ENCODE results near the gene FGF18. TPM values are rescaled to one million over a fixed set of nuclear protein-coding genes. Genes with fewer than 3 reads are reported as not detected.

FGF18 gene
- total and polyA plus RNA-seq, 9 of the 15 experiments (the other 6 are each of a cell fraction or from before 2014, with no cell fraction given), result 0.05 to 0.18 (median 0.11) TPM; not detected in 6

DNA sequence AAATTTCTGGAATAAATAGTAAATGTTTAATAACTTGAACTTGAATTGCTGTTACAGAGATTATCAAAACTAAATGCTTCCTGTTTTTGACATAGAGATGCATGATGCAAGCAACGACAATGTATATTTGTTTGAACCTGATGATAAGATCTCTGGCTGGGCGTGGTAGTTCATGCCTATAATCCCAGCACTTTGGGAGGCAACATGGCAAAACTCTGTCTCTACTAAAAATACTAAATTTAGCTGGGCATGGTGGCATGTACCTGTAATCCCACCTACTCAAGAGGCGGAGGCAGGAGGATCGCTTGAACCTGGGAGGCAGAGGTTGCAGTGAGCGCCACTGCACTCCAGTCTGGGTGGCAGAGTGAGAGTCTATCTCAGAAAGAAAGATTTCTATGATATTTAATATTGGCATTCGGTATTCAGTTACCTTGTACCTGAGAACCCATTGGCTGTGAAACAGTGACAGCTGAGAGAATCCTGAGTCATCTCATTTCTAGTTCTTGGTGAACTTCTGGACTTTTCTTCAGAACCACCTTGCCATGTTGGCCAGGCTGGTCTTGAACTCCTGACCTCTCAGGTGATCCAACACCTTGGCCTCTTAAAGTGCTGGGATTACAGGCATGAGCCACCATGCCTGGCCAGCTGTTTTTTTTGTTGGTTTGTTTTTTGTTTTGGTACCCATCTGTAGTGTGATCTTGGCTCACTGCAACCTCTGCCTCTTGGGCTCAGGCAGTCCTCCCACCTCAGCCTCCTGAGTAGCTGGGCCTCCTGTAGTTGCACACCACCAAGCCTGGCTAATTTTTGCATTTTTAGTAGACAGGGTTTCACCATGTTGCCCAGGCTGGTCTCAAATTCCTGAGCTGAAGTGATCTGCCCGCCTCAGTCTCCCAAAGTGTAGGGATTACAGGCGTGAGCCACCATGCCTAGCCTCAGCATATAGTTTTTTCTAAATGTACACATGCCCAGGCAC lies 10.0 kb upstream of the FGF18 start (continued):
- TF ChIP-seq NR2C2 (CRISPR knock-in tag; IDR thresholded peaks at IDR 0.05) (no peak), NR2C2 (tag; IDR thresholded peaks at IDR 0.05) (peak; percentile 76), POLR2A (conservative IDR thresholded peaks at IDR 0.05) (peak; percentile 64), MAFK (IDR thresholded peaks at IDR 0.05; ENCODE audit: low read length) (no peak), ZNF696 (CRISPR knock-in tag; conservative IDR thresholded peaks at IDR 0.05) (no peak), ZNF584 (CRISPR knock-in tag; IDR thresholded peaks at IDR 0.05; ENCODE audit: low read depth) (peak; percentile 72; the same call in 1 of the 2 replicates), ATF7 (IDR thresholded peaks at IDR 0.05) (peak; percentile 75; the same call in 1 of the 2 replicates), ZNF644 (tag; IDR thresholded peaks at IDR 0.05; ENCODE audit: low read depth) (peak; percentile 36; the same call in 1 of the 2 replicates), POLR2B (IDR thresholded peaks at IDR 0.05; ENCODE audit: low read depth, partially characterized antibody) (peak; percentile 25), PHF20 (IDR thresholded peaks at IDR 0.05; ENCODE audit: partially characterized antibody) (no peak), NCOA4 (IDR thresholded peaks at IDR 0.05; ENCODE audit: partially characterized antibody) (no peak), SMARCA4 (IDR thresholded peaks at IDR 0.05) (peak; percentile 52; the same call in 1 of the 2 replicates), NFXL1 (CRISPR knock-in tag; IDR thresholded peaks at IDR 0.05) (no peak), RNF2 (IDR thresholded peaks at IDR 0.05) (no peak), IRF2 (CRISPR knock-in tag; IDR thresholded peaks at IDR 0.05) (no peak), SUPT5H (IDR thresholded peaks at IDR 0.05) (0 out of 2 replicates have a peak, but pooled peaks have one; percentile 39)
- TF ChIP-seq, protein P1, sequence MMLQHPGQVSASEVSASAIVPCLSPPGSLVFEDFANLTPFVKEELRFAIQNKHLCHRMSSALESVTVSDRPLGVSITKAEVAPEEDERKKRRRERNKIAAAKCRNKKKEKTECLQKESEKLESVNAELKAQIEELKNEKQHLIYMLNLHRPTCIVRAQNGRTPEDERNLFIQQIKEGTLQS (IDR thresholded peaks at IDR 0.05), result peak; percentile 85
- TF ChIP-seq, protein P1 (CRISPR knock-in tag; conservative IDR thresholded peaks at IDR 0.05), result no peak
- TF ChIP-seq, protein P2, sequence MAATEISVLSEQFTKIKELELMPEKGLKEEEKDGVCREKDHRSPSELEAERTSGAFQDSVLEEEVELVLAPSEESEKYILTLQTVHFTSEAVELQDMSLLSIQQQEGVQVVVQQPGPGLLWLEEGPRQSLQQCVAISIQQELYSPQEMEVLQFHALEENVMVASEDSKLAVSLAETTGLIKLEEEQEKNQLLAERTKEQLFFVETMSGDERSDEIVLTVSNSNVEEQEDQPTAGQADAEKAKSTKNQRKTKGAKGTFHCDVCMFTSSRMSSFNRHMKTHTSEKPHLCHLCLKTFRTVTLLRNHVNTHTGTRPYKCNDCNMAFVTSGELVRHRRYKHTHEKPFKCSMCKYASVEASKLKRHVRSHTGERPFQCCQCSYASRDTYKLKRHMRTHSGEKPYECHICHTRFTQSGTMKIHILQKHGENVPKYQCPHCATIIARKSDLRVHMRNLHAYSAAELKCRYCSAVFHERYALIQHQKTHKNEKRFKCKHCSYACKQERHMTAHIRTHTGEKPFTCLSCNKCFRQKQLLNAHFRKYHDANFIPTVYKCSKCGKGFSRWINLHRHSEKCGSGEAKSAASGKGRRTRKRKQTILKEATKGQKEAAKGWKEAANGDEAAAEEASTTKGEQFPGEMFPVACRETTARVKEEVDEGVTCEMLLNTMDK (IDR thresholded peaks at IDR 0.05; ENCODE audit: borderline replicate concordance, insufficient read depth, low read depth, low read length, poor library complexity, severe bottlenecking), result no peak
- TF ChIP-seq, protein P3, sequence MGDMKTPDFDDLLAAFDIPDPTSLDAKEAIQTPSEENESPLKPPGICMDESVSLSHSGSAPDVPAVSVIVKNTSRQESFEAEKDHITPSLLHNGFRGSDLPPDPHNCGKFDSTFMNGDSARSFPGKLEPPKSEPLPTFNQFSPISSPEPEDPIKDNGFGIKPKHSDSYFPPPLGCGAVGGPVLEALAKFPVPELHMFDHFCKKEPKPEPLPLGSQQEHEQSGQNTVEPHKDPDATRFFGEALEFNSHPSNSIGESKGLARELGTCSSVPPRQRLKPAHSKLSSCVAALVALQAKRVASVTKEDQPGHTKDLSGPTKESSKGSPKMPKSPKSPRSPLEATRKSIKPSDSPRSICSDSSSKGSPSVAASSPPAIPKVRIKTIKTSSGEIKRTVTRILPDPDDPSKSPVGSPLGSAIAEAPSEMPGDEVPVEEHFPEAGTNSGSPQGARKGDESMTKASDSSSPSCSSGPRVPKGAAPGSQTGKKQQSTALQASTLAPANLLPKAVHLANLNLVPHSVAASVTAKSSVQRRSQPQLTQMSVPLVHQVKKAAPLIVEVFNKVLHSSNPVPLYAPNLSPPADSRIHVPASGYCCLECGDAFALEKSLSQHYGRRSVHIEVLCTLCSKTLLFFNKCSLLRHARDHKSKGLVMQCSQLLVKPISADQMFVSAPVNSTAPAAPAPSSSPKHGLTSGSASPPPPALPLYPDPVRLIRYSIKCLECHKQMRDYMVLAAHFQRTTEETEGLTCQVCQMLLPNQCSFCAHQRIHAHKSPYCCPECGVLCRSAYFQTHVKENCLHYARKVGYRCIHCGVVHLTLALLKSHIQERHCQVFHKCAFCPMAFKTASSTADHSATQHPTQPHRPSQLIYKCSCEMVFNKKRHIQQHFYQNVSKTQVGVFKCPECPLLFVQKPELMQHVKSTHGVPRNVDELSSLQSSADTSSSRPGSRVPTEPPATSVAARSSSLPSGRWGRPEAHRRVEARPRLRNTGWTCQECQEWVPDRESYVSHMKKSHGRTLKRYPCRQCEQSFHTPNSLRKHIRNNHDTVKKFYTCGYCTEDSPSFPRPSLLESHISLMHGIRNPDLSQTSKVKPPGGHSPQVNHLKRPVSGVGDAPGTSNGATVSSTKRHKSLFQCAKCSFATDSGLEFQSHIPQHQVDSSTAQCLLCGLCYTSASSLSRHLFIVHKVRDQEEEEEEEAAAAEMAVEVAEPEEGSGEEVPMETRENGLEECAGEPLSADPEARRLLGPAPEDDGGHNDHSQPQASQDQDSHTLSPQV (IDR thresholded peaks at IDR 0.05), result peak; percentile 64; the same call in 1 of the 2 replicates
- TF ChIP-seq, protein P4, sequence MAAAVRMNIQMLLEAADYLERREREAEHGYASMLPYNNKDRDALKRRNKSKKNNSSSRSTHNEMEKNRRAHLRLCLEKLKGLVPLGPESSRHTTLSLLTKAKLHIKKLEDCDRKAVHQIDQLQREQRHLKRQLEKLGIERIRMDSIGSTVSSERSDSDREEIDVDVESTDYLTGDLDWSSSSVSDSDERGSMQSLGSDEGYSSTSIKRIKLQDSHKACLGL (CRISPR knock-in tag; IDR thresholded peaks at IDR 0.05; ENCODE audit: borderline replicate concordance, poor library complexity, severe bottlenecking), result no peak
